ENCODE results near the gene GNPTG. TPM values are rescaled to one million over a fixed set of nuclear protein-coding genes. Genes with fewer than 3 reads are reported as not detected.

The GNPTG gene
- total RNA-seq, 4 donors from 2014 or later = 46.5 to 65.7 (median 60.0) TPM

DNA sequence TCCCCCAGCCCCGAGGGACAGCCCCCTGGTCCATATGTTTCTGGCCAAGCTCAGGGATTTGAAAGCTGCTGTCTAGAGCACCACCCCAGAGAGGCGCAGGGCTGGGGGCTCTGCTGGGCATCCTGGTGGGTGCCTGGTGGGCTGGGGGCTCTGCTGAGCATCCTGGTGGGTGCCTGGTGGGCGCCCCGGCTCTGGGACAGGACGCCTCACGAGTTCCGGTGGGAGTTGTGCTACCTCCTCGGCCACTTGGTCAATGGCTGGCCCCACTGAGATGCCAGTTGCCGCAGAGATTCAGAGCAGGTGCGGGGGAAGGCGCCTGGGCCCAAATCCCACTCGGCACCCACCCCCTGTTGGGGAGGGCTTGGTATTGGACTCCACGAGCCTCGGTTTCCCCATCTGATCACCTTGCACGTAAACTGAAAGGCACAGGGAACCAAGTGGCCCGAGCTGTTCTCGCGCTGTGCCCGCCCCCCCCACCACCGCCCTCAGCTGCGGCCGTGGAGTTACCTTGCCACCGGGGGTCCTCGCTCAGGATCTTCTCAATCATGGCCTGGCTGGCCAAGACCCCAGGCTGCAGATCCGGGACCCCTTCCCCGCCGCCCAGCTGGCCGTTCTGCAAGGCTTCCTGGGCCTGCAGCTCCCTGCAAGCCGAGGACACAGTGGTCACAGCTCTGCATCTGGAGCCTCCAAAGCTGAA lies 49.5 kb downstream of the GNPTG start:
- H3K4me3 ChIP-seq (ENCODE audit: low read depth, poor library complexity, severe bottlenecking) = no peak overlapping the region
- intact Hi-C loops (cut with DNase I; ENCODE audit: low total_unique reads) = loop anchor here (10.0 kb wide), 1 partner anchor 46 kb away; the partner anchor contains the start of genes GNPTG and TSR3
- TF ChIP-seq POLR2A (IDR thresholded peaks at IDR 0.05) = no peak
- TF ChIP-seq, protein P1, sequence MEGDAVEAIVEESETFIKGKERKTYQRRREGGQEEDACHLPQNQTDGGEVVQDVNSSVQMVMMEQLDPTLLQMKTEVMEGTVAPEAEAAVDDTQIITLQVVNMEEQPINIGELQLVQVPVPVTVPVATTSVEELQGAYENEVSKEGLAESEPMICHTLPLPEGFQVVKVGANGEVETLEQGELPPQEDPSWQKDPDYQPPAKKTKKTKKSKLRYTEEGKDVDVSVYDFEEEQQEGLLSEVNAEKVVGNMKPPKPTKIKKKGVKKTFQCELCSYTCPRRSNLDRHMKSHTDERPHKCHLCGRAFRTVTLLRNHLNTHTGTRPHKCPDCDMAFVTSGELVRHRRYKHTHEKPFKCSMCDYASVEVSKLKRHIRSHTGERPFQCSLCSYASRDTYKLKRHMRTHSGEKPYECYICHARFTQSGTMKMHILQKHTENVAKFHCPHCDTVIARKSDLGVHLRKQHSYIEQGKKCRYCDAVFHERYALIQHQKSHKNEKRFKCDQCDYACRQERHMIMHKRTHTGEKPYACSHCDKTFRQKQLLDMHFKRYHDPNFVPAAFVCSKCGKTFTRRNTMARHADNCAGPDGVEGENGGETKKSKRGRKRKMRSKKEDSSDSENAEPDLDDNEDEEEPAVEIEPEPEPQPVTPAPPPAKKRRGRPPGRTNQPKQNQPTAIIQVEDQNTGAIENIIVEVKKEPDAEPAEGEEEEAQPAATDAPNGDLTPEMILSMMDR (IDR thresholded peaks at IDR 0.05) = no peak
- 86 to 92% methylated on average over 19 to 28 of the region's 29 CpGs for WGBS, 2 donors
- no peak for DNase-seq (ENCODE audit: low spot score in 2 of 2)

DNA sequence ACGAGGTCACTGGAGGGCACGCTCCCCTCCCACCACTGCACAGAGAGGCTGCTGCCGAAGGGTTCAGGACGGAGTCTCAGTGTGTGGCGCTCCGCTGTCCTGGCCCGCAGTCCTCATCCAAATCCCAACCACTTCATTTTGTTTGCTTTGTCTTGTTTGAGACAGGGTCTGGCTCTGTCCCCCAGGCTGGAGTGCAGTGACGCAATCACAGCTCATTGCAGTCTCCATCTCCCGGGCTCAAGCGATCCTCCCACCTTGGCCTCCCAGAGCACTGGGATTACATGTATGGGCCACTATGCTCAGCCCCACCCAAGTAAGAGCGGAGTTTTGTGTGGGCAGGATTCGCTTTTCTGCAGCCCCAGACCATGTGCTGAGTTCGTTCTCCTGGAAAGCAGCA lies 50.0 kb downstream of the GNPTG start:
- TF ChIP-seq, protein P1 (IDR thresholded peaks at IDR 0.05) = no peak
- no peak for TF ChIP-seq POLR2A (IDR thresholded peaks at IDR 0.05)
- no peak for DNase-seq (ENCODE audit: low spot score in 2 of 2)
- H3K4me3 ChIP-seq (ENCODE audit: low read depth, poor library complexity, severe bottlenecking) = no peak overlapping the region
- intact Hi-C loops (cut with DNase I; ENCODE audit: low total_unique reads) = loop anchor here (10.0 kb wide), 1 partner anchor 47 kb away; the partner anchor contains the start of genes GNPTG and TSR3
- WGBS, 2 donors = 94 to 96% methylated on average over 13 of the region's 13 CpGs

DNA sequence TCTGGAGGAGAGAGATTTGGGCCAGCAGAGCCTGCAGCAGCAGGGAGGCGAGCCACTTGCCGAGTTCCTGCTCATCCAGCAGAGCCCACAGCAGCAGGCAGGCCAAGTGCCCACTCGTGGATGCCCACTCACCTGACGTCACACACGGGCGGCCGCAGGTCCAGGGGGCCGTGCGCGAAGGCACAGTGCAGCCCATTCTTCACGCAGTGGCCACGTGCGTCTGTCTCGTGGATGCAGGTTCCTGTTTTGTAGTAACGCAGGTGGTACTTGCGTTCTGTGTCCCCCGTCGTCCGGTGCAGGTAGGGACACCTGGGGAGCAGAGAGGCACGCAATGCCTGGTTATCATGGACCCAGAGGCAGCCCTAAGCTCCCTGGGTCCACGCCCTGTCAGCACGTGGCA lies 51.3 kb downstream of the GNPTG start:
- no peak for TF ChIP-seq POLR2A (IDR thresholded peaks at IDR 0.05)
- TF ChIP-seq, protein P1 (IDR thresholded peaks at IDR 0.05) = no peak
- no peak for DNase-seq (ENCODE audit: low spot score in 2 of 2)
- intact Hi-C loops (cut with DNase I; ENCODE audit: low total_unique reads) = loop anchor here (10.0 kb wide), 1 partner anchor 48 kb away; the partner anchor contains the start of genes GNPTG and TSR3
- 93 to 94% methylated on average over 20 to 22 of the region's 22 CpGs for WGBS, 2 donors
- H3K4me3 ChIP-seq (ENCODE audit: low read depth, poor library complexity, severe bottlenecking) = no peak overlapping the region

DNA sequence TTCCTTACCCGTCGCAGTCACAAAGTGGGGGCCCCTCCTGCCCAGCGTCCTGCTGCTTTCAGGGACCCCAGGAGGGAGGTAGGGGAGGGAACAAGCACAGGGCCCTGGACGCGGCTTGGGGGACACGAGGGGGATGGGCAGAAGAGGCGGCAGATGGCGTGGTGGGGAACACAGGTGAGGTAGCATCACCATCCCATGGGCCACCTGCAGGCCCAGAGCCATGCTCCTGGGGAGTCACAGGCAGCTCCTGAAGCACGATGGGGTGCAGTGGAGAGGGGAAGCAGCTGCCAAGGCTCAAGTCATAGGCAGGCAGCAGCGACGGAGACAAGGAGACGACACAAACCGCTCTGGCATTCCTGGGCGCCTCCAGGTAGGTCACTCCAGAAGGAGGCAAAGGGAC lies 52.0 kb downstream of the GNPTG start:
- intact Hi-C loops (cut with DNase I; ENCODE audit: low total_unique reads) = loop anchor here (10.0 kb wide), 1 partner anchor 49 kb away; the partner anchor contains the start of genes GNPTG and TSR3
- TF ChIP-seq, protein P1 (IDR thresholded peaks at IDR 0.05) = no peak
- TF ChIP-seq POLR2A (IDR thresholded peaks at IDR 0.05) = no peak

DNA sequence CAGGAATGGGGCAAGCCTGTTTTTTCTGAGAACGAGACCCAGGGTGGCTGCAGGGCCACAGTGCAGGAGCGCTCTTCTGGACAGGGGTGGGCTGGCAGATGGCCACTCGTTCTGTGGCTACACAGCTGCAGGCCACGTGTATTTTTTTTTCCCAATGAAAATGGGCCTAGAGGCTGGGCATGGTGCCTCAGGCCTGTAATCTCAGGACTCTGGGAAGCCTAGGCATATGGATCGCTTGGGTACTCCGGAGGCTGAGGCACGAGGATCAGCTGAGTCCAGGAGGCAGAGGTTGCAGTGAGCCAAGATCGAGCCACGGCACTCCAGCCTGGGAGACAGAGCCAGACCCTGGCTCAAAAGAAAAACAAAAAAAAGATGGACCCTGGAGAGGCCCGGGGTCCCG lies 56.0 kb downstream of the GNPTG start:
- no peak overlapping the region for H3K4me3 ChIP-seq (ENCODE audit: low read depth, poor library complexity, severe bottlenecking)
- intact Hi-C loops (cut with DNase I; ENCODE audit: low total_unique reads) = loop anchor here (10.0 kb wide), 1 partner anchor 53 kb away; the partner anchor contains the start of genes GNPTG and TSR3
- 24 to 28% methylated on average over 10 to 11 of the region's 11 CpGs for WGBS, 2 donors
- DNase-seq (ENCODE audit: low spot score in 2 of 2) = no peak
- TF ChIP-seq POLR2A (IDR thresholded peaks at IDR 0.05) = no peak
- TF ChIP-seq, protein P1 (IDR thresholded peaks at IDR 0.05) = no peak

More for the DNA sequence above, 52.0 kb downstream of the GNPTG start:
- WGBS, 2 donors = 90% methylated on average over 14 of the region's 14 CpGs
- DNase-seq (ENCODE audit: low spot score in 2 of 2) = no peak
- no peak overlapping the region for H3K4me3 ChIP-seq (ENCODE audit: low read depth, poor library complexity, severe bottlenecking)
